Amygdala (tissue), 56 donors: ENCODE measurements around the gene NTRK2.

Experiments
- DNase-seq, 56 donors: peaks; one replicate each; lab custom pipeline; 2025; lab: John Stamatoyannopoulos, UW

The NTRK2 gene

GRCh38 chr9:84922051-84922450 is 252.5 kb downstream of the NTRK2 start:
- DNase-seq, result peak in 9 of 56 donors; percentile 8 to 49 (median 25)

GRCh38 chr9:84924266-84924665 is 254.7 kb downstream of the NTRK2 start:
- DNase-seq, result no peak

- DNase-seq, result no peak
Measured at GRCh38 chr9:84925225-84925872, 255.8 kb downstream of the NTRK2 start.

- no peak for DNase-seq
Measured at GRCh38 chr9:84926793-84927192, 257.3 kb downstream of the NTRK2 start.

GRCh38 chr9:84928419-84928818 is 258.9 kb downstream of the NTRK2 start:
- DNase-seq, result no peak

GRCh38 chr9:84929068-84929467 is 259.5 kb downstream of the NTRK2 start:
- DNase-seq, result no peak

- no peak for DNase-seq
Measured at GRCh38 chr9:84932915-84933527, 263.5 kb downstream of the NTRK2 start.

- DNase-seq, result no peak
Measured at GRCh38 chr9:84935528-84936117, 266.1 kb downstream of the NTRK2 start.

- peak in 11 of 56 donors; percentile 14 to 45 (median 25) for DNase-seq
Measured at GRCh38 chr9:84937180-84937579, 267.7 kb downstream of the NTRK2 start.

GRCh38 chr9:84937581-84937980 is 268.1 kb downstream of the NTRK2 start:
- no peak for DNase-seq

GRCh38 chr9:84939774-84940173 is 270.2 kb downstream of the NTRK2 start:
- DNase-seq, result no peak

GRCh38 chr9:84940294-84940693 is 270.8 kb downstream of the NTRK2 start:
- DNase-seq, result no peak

- DNase-seq, result no peak
Measured at GRCh38 chr9:84941792-84942191, 272.3 kb downstream of the NTRK2 start.

- no peak for DNase-seq
Measured at GRCh38 chr9:84943482-84944050, 274.0 kb downstream of the NTRK2 start.

GRCh38 chr9:84945878-84946538 is 276.5 kb downstream of the NTRK2 start:
- DNase-seq, result no peak

GRCh38 chr9:84947412-84947972 is 278.0 kb downstream of the NTRK2 start:
- DNase-seq, result peak in 3 of 56 donors; percentile 20 to 49 (median 30)

GRCh38 chr9:84949258-84949657 is 279.7 kb downstream of the NTRK2 start:
- no peak for DNase-seq

GRCh38 chr9:84949971-84950370 is 280.4 kb downstream of the NTRK2 start:
- DNase-seq, result peak in 3 of 56 donors; percentile 8 to 30 (median 21)

- DNase-seq, result no peak
Measured at GRCh38 chr9:84950879-84951811, 281.6 kb downstream of the NTRK2 start.
